IPS-20b (cell line): ENCODE results near the gene LOXL1.

Experiments used
- H3K27ac ChIP-seq: one replicate; pipeline ENCODE4 v1.5.1; 2013; ENCODE audit warnings: low read length
- H3K27me3 ChIP-seq: 2 replicates; pipeline ENCODE4 v1.6.1; 2013; ENCODE audit warnings: mild to moderate bottlenecking, low read length, inconsistent platforms; ENCODE audit not compliant: insufficient read depth
- H3K36me3 ChIP-seq: 2 replicates; pipeline ENCODE4 v1.6.1; 2013; ENCODE audit warnings: low read depth, mild to moderate bottlenecking, inconsistent platforms, low read length, moderate library complexity; ENCODE audit not compliant: insufficient read depth
- H3K4me1 ChIP-seq: 2 replicates; pipeline ENCODE4 v1.6.1; 2013; ENCODE audit warnings: mild to moderate bottlenecking, control low read depth, inconsistent platforms, low read length, moderate library complexity; ENCODE audit not compliant: insufficient read depth
- H3K4me3 ChIP-seq: 2 replicates; pipeline ENCODE4 v1.5.1; 2013; ENCODE audit warnings: mild to moderate bottlenecking, low read length, inconsistent platforms
- H3K9ac ChIP-seq: 2 replicates; pipeline ENCODE4 v1.6.1; 2013; ENCODE audit warnings: low read depth, mild to moderate bottlenecking, inconsistent platforms, low read length, moderate library complexity
- H3K9me3 ChIP-seq: 2 replicates; pipeline ENCODE4 v1.6.1; 2013; ENCODE audit warnings: mild to moderate bottlenecking, low read depth, low read length, inconsistent platforms; ENCODE audit not compliant: insufficient read depth

LOXL1 gene

GRCh38 chr15:73946046-73946721, 19.9 kb downstream of the LOXL1 start:
- no peaks in the 10 kb centered on the region for H3K36me3 ChIP-seq
- H3K27ac ChIP-seq = no peak overlapping the region
- no peak overlapping the region for H3K9ac ChIP-seq
- H3K9me3 ChIP-seq = no peaks in the 10 kb centered on the region
- H3K27me3 ChIP-seq = peaks cover 3% of the 10 kb centered on the region; the same call in 1 of the 2 replicates
- no peak overlapping the region for H3K4me3 ChIP-seq
- H3K4me1 ChIP-seq = peaks cover under 1% of the 10 kb centered on the region; the same call in 1 of the 2 replicates

DNA sequence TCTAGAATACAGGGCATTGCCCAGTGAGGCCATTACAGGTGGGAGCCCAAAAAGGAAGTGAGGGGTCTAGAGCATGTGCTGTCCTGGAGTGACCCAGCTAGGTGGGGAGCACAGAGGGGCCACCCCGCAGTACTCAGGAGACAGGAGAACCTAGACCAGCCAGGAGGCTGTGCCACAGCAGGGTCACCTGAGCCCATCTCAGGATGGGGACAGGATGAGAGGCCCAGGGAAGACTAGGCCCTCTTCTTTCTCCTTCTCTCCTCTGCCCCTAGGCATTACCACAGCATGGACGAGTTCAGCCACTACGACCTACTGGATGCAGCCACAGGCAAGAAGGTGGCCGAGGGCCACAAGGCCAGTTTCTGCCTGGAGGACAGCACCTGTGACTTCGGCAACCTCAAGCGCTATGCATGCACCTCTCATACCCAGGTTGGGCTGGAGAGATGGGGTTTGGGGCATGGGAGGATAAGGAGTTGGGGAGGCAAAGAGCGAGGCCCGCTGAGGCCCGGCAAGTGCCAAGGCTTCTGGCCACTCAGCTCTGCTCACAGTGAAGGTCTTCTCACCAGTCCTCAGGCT, 20.6 kb downstream of the LOXL1 start:
- no peak overlapping the region for H3K4me3 ChIP-seq
- H3K27ac ChIP-seq = no peak overlapping the region
- H3K27me3 ChIP-seq = peaks cover 3% of the 10 kb centered on the region; the same call in 1 of the 2 replicates
- no peaks in the 10 kb centered on the region for H3K9me3 ChIP-seq
- H3K36me3 ChIP-seq = no peaks in the 10 kb centered on the region
- H3K9ac ChIP-seq = no peak overlapping the region
- peaks cover 7% of the 10 kb centered on the region; the same call in 1 of the 2 replicates for H3K4me1 ChIP-seq

DNA sequence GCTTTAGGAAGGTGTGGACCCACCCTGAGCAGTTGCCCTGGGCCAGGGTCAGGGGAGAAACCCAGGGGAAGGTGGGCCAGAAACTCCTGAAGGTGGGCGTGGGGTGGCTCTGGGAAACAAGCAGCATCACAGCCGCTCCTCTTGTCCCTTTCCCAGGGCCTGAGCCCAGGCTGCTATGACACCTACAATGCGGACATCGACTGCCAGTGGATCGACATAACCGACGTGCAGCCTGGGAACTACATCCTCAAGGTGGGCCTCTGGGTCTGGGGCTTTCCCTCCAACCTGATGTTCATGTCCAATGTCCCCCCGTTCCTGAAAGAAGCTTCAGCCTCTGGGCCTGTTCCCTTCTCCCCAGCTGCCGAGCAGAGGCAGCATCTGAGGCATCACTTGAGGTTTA, 21.4 kb downstream of the LOXL1 start:
- H3K27ac ChIP-seq = no peak overlapping the region
- H3K36me3 ChIP-seq = no peaks in the 10 kb centered on the region
- no peak overlapping the region for H3K4me3 ChIP-seq
- no peaks in the 10 kb centered on the region for H3K9me3 ChIP-seq
- peaks cover 3% of the 10 kb centered on the region; the same call in 1 of the 2 replicates for H3K27me3 ChIP-seq
- H3K9ac ChIP-seq = no peak overlapping the region
- peaks cover 8% of the 10 kb centered on the region; the same call in 1 of the 2 replicates for H3K4me1 ChIP-seq

- Histone ChIP-seq H3K27ac (no peak overlapping the region), H3K4me1 (peaks cover 8% of the 10 kb centered on the region; the same call in 1 of the 2 replicates), H3K9ac (no peak overlapping the region), H3K4me3 (no peak overlapping the region), H3K9me3 (no peaks in the 10 kb centered on the region), H3K36me3 (no peaks in the 10 kb centered on the region), H3K27me3 (peaks cover 3% of the 10 kb centered on the region; the same call in 1 of the 2 replicates)
These were observed 22.1 kb downstream of the LOXL1 start for GRCh38 chr15:73948396-73948795.

- peaks cover 8% of the 10 kb centered on the region; the same call in 1 of the 2 replicates for H3K4me1 ChIP-seq
These were observed 22.7 kb downstream of the LOXL1 start for GRCh38 chr15:73948982-73949381.

DNA sequence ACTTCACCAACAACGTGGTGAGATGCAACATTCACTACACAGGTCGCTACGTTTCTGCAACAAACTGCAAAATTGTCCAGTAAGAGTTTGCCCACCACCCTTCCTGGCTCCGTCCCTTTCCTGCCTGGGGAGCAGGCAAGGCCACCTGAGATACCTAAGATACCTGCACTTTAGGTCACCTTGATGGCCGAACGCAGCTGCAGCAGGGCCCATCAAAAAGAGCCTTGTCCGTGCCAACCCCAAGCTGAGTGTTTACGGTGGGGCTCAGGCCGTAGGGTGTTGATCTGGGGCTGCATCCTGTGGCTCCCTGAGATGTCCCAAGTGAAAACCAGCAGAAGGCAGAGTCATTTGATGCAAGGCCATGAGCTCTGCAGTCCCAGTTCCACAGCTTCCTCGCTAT, 23.2 kb downstream of the LOXL1 start:
- Histone ChIP-seq H3K27me3 (peaks cover 3% of the 10 kb centered on the region; the same call in 1 of the 2 replicates), H3K4me1 (peaks cover 8% of the 10 kb centered on the region; the same call in 1 of the 2 replicates), H3K9ac (no peak overlapping the region), H3K27ac (no peak overlapping the region), H3K36me3 (no peaks in the 10 kb centered on the region), H3K4me3 (no peak overlapping the region), H3K9me3 (no peaks in the 10 kb centered on the region)

More at GRCh38 chr15:73948982-73949381, 22.7 kb downstream of the LOXL1 start:
- no peak overlapping the region for H3K4me3 ChIP-seq
- H3K9me3 ChIP-seq = no peaks in the 10 kb centered on the region
- peaks cover 3% of the 10 kb centered on the region; the same call in 1 of the 2 replicates for H3K27me3 ChIP-seq
- no peak overlapping the region for H3K9ac ChIP-seq
- no peak overlapping the region for H3K27ac ChIP-seq
- H3K36me3 ChIP-seq = no peaks in the 10 kb centered on the region

- H3K9me3 ChIP-seq = no peaks in the 10 kb centered on the region
- peaks cover 3% of the 10 kb centered on the region; the same call in 1 of the 2 replicates for H3K27me3 ChIP-seq
- H3K9ac ChIP-seq = no peak overlapping the region
- no peak overlapping the region for H3K4me3 ChIP-seq
- H3K36me3 ChIP-seq = no peaks in the 10 kb centered on the region
- peaks cover 8% of the 10 kb centered on the region; the same call in 1 of the 2 replicates for H3K4me1 ChIP-seq
- no peak overlapping the region for H3K27ac ChIP-seq
These were observed 24.2 kb downstream of the LOXL1 start for GRCh38 chr15:73950479-73950830.

- H3K36me3 ChIP-seq = no peaks in the 10 kb centered on the region
- H3K4me1 ChIP-seq = peaks cover 8% of the 10 kb centered on the region; the same call in 1 of the 2 replicates
- no peak overlapping the region for H3K27ac ChIP-seq
- peaks cover 3% of the 10 kb centered on the region; the same call in 1 of the 2 replicates for H3K27me3 ChIP-seq
- peak overlapping the region; percentile 53; the same call in 1 of the 2 replicates for H3K9ac ChIP-seq
- no peak overlapping the region for H3K4me3 ChIP-seq
- H3K9me3 ChIP-seq = no peaks in the 10 kb centered on the region
These were observed 24.7 kb downstream of the LOXL1 start for GRCh38 chr15:73950831-73951561.

GRCh38 chr15:73951601-73952000, 25.3 kb downstream of the LOXL1 start:
- Histone ChIP-seq H3K4me3 (no peak overlapping the region), H3K9ac (peak overlapping the region; percentile 53; the same call in 1 of the 2 replicates), H3K36me3 (no peaks in the 10 kb centered on the region), H3K27ac (no peak overlapping the region), H3K9me3 (no peaks in the 10 kb centered on the region), H3K27me3 (peaks cover 3% of the 10 kb centered on the region; the same call in 1 of the 2 replicates), H3K4me1 (peaks cover 8% of the 10 kb centered on the region; the same call in 1 of the 2 replicates)

GRCh38 chr15:73952171-73952912, 26.1 kb downstream of the LOXL1 start:
- no peaks in the 10 kb centered on the region for H3K36me3 ChIP-seq
- no peak overlapping the region for H3K27ac ChIP-seq
- H3K4me3 ChIP-seq = no peak overlapping the region
- H3K9ac ChIP-seq = no peak overlapping the region; the same call in none of the 2 replicates
- peaks cover 8% of the 10 kb centered on the region; the same call in 1 of the 2 replicates for H3K4me1 ChIP-seq
- H3K9me3 ChIP-seq = no peaks in the 10 kb centered on the region
- H3K27me3 ChIP-seq = peaks cover 3% of the 10 kb centered on the region; the same call in 1 of the 2 replicates
